Lung (tissue), 12 donors: ENCODE results near the gene TRIM13. TPM values are rescaled to one million over a fixed set of nuclear protein-coding genes. Genes with fewer than 3 reads are reported as not detected.

ENCODE experiments used
- ATAC-seq: fragments of 200-7000 bp; cut with Tn5 transposase; one replicate; pipeline ENCODE4 v1.9.1; 2020; ENCODE audit warnings: moderate number of reproducible peaks; ENCODE audit not compliant: insufficient read depth, low FRiP score
- DNase-seq, 3 donors: peaks; one replicate each; pipeline ENCODE4 v3.0.0-alpha.2; 2013 to 2017
- H3K27ac ChIP-seq, 2 donors: one replicate each; pipeline ENCODE4 v1.5.1; 2013; ENCODE audit warnings: mild to moderate bottlenecking in 2 of 2, moderate library complexity in 2 of 2, control low read depth in 1 of 2, inconsistent platforms in 1 of 2, low read depth in 1 of 2, low read length in 1 of 2
- H3K27me3 ChIP-seq, 3 donors: one replicate each; pipeline ENCODE4 v1.5.1; 2013; ENCODE audit warnings: low read length in 2 of 3; ENCODE audit not compliant: control insufficient read depth in 3 of 3, insufficient read depth in 3 of 3
- H3K36me3 ChIP-seq, 4 donors: one replicate each; pipeline ENCODE4 v1.5.1; 2013; ENCODE audit warnings: low read length in 4 of 4, mild to moderate bottlenecking in 1 of 4, moderate library complexity in 1 of 4; ENCODE audit not compliant: control insufficient read depth in 4 of 4, insufficient read depth in 4 of 4
- H3K4me1 ChIP-seq, 5 donors: one replicate each; pipeline ENCODE4 v1.5.1; 2013; ENCODE audit warnings: low read length in 5 of 5, mild to moderate bottlenecking in 2 of 5, moderate library complexity in 1 of 5; ENCODE audit not compliant: control insufficient read depth in 5 of 5, insufficient read depth in 5 of 5
- H3K4me3 ChIP-seq: one replicate; pipeline ENCODE4 v1.5.1; 2013; ENCODE audit warnings: mild to moderate bottlenecking, control low read depth, moderate library complexity
- H3K9ac ChIP-seq, 2 donors: one replicate each; pipeline ENCODE4 v1.5.1; 2013; ENCODE audit warnings: low read length in 2 of 2, control low read depth in 1 of 2; ENCODE audit not compliant: insufficient read depth in 1 of 2
- H3K9me3 ChIP-seq, 4 donors: one replicate each; pipeline ENCODE4 v1.5.1; 2013; ENCODE audit warnings: low read length in 3 of 4, mild to moderate bottlenecking in 1 of 4, moderate library complexity in 1 of 4; ENCODE audit not compliant: control insufficient read depth in 4 of 4, insufficient read depth in 3 of 4
- CTCF ChIP-seq: IDR thresholded peaks from 2 replicates; pipeline ENCODE4 v1.5.1; 2012; ENCODE audit warnings: mild to moderate bottlenecking; ENCODE audit errors: control extremely low read depth, extremely low read depth
- WGBS, 2 donors: extraction: QIAGEN DNeasy Blood & Tissue Kit; methylation state at CpG; one replicate each; pipeline ENCODE4 v1.1.7; 2013; 5-methylcytosine and 5-hydroxymethylcytosine counted together
- polyA plus RNA-seq, 2 donors: library from polyadenylated mRNA; stranded (reverse); fragments of 200-250 nt; gene quantifications; one replicate each; pipeline ENCODE4 v1.2.1, GENCODE V29; 2013
- total RNA-seq, 2 donors: library from RNA; depleted of rRNA in 1 of 2; stranded (reverse); fragments of >200 nt in 1 of 2; gene quantifications; one replicate each; pipeline ENCODE4 v1.2.1, GENCODE V29; 2014 to 2021
- donor health status: control.
- donor health status: control.
- donor health status: Bipolar disorder and iron deficiency.
- donor health status: healthy.
- donor health status: DM: yes; HTN: yes; CAD: no.

TRIM13 gene
- total and polyA plus RNA-seq, 4 donors: 14.9 to 45.4 (median 30.2) TPM

DNA sequence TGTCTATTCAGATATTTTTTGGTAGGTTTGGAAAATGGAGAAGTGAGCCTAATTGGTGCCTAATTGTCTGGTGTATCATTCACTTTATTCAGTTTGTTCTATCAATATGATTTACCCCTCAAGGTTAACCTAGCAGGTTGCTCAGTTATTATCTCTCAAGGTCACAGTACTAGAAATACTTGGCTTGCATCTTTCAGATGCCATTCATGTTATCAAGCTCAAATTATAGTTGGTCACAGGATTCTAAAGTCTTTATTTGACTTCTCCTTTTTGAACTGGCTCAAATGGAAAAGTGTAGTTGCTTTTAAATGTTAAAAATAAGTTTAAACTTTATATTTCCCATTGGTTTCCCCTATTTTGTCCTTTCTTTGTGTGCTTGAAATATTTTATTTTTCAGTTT is 21.0 kb downstream of the TRIM13 start:
- peaks cover 7 to 19% (median 12%) of the 10 kb centered on the region in 4 donors for H3K36me3 ChIP-seq

GRCh38 chr13:50025436-50025835 is 28.6 kb downstream of the TRIM13 start:
- Histone ChIP-seq H3K4me1 (peaks cover 0 to 8% (median 0%) of the 10 kb centered on the region in 5 donors), H3K4me3 (no peak overlapping the region), H3K9me3 (no peaks in the 10 kb centered on the region), H3K36me3 (peaks cover 2 to 17% (median 9%) of the 10 kb centered on the region in 4 donors), H3K27ac (no peak overlapping the region), H3K27me3 (no peaks in the 10 kb centered on the region), H3K9ac (no peak overlapping the region)
- ATAC-seq: no peak
- no peak for TF ChIP-seq CTCF
- WGBS, 2 donors: 46 to 79% methylated on average over 1 of the region's 1 CpG
- DNase-seq: peak in 2 of 3 donors; percentile 50 to 76

More for the DNA sequence above, 21.0 kb downstream of the TRIM13 start:
- DNase-seq (no peak), ATAC-seq (no peak)
- Histone ChIP-seq H3K9ac (no peak overlapping the region), H3K27me3 (no peaks in the 10 kb centered on the region), H3K4me1 (peaks cover 0 to 14% (median 0%) of the 10 kb centered on the region in 5 donors), H3K27ac (peak overlapping the region in 1 of 2 donors; percentile 33), H3K4me3 (no peak overlapping the region), H3K9me3 (no peaks in the 10 kb centered on the region)
- no peak for TF ChIP-seq CTCF

- no peak overlapping the region for H3K27ac ChIP-seq
- H3K27me3 ChIP-seq: no peaks in the 10 kb centered on the region
- H3K9me3 ChIP-seq: no peaks in the 10 kb centered on the region
- ATAC-seq (no peak), DNase-seq (no peak)
- no peak overlapping the region for H3K4me3 ChIP-seq
- H3K9ac ChIP-seq: no peak overlapping the region
- no peak for TF ChIP-seq CTCF
- WGBS, 2 donors: 78 to 83% methylated on average over 2 of the region's 2 CpGs
- H3K4me1 ChIP-seq: peaks cover 0 to 8% (median 0%) of the 10 kb centered on the region in 5 donors
- H3K36me3 ChIP-seq: peaks cover 0 to 15% (median 7%) of the 10 kb centered on the region in 4 donors
These were observed 30.1 kb downstream of the TRIM13 start for GRCh38 chr13:50026788-50027473.
